Lower leg skin (tissue), 4 donors: ENCODE measurements around the gene TFEB. TPM values are rescaled to one million over a fixed set of nuclear protein-coding genes. Genes with fewer than 3 reads are reported as not detected.

ENCODE experiments used
- DNase-seq, 2 donors: peaks; one replicate each; pipeline ENCODE4 v3.0.0-alpha.2; 2019; ENCODE audit warnings: low spot score in 2 of 2
- H3K4me3 ChIP-seq: fragments of 200-600 bp; sonication (generic); 2 replicates; pipeline ENCODE4 v1.5.1; 2017; ENCODE audit warnings: mild to moderate bottlenecking, low read depth; ENCODE audit not compliant: poor library complexity, severe bottlenecking
- POLR2A ChIP-seq, 2 donors: fragments of 450-650 bp; IDR thresholded peaks; one replicate each; pipeline ENCODE4 v1.6.1; 2016 to 2017; ENCODE audit warnings: antibody characterized with exemption in 2 of 2, mild to moderate bottlenecking in 1 of 2, moderate library complexity in 1 of 2
- WGBS, 2 donors: methylation state at CpG; one replicate each; pipeline ENCODE4 v1.1.5; 2018; 5-methylcytosine and 5-hydroxymethylcytosine counted together
- intact Hi-C: fragments of 100-400 bp; cut with DNase I; formaldehyde crosslinking; loops from one replicate; pipeline ENCODE4 v1.15.0; 2023; ENCODE audit warnings: low total_unique reads
- total RNA-seq, 4 donors: library from RNA; depleted of rRNA; stranded (reverse); fragments of >200 nt; gene quantifications; one replicate each; pipeline ENCODE4 v1.1.0, GENCODE V29; 2016
- TF ChIP-seq, protein P1 (sequence below), 3 donors: fragments of 450-650 bp; IDR thresholded peaks; one replicate each; pipeline ENCODE4 v1.5.1; 2016; ENCODE audit warnings: antibody characterized with exemption in 3 of 3, mild to moderate bottlenecking in 3 of 3, moderate library complexity in 2 of 3

TFEB gene
- total RNA-seq, 4 donors from 2014 or later, result 20.2 to 38.3 (median 26.0) TPM

DNA sequence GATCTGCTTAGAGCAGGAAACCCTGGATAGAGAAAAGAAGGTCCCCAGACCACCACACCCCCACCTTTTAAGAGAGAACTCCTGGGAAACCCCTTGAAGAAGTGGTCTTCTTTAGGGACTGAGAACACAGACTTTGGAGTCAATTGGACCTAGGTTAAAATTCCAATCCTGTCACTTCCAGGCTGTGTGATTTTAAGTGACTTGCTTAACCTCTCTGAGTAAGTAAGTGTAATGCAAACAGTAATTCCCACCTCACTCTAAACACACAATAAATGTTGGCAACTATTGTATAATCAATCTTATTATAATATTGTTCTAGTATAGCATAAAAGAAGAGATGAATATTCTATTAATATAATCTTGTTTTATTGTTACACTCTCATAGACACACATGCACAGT lies 3.3 kb downstream of the TFEB start:
- no peak for TF ChIP-seq POLR2A (IDR thresholded peaks at IDR 0.05)
- TF ChIP-seq, protein P1, sequence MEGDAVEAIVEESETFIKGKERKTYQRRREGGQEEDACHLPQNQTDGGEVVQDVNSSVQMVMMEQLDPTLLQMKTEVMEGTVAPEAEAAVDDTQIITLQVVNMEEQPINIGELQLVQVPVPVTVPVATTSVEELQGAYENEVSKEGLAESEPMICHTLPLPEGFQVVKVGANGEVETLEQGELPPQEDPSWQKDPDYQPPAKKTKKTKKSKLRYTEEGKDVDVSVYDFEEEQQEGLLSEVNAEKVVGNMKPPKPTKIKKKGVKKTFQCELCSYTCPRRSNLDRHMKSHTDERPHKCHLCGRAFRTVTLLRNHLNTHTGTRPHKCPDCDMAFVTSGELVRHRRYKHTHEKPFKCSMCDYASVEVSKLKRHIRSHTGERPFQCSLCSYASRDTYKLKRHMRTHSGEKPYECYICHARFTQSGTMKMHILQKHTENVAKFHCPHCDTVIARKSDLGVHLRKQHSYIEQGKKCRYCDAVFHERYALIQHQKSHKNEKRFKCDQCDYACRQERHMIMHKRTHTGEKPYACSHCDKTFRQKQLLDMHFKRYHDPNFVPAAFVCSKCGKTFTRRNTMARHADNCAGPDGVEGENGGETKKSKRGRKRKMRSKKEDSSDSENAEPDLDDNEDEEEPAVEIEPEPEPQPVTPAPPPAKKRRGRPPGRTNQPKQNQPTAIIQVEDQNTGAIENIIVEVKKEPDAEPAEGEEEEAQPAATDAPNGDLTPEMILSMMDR (IDR thresholded peaks at IDR 0.05), result no peak
- no peak for DNase-seq
- intact Hi-C loops, result no loop called here
- H3K4me3 ChIP-seq, result no peak overlapping the region

DNA sequence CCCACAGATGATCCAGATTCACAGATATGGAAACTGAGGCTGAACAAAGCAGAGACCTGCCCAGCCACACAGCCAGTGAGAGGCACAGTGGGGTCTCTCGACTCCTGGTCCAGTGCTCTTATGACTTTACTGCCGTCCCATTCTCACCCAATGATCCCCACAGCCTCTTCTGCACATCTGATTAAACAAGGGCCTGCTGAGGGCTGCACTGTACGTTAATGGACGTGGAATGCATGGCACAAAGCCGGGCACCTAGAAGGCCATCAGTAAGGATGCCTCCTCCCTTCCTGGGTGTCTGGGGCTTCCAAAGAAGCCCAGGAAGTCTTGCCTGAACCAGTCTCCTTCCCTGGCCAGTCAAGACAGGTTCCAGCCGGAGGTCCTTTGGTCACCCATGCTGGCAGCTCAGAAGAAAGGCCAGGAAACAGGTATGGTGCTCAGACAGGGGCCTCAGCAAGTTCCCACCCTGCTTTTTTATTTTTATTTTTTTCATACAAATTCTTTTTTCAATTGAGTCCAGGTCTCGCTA lies 3.8 kb downstream of the TFEB start:
- intact Hi-C loops, result no loop called here
- 81 to 85% methylated on average over 7 of the region's 7 CpGs for WGBS, 2 donors
- H3K4me3 ChIP-seq, result no peak overlapping the region
- no peak for DNase-seq
- TF ChIP-seq POLR2A (IDR thresholded peaks at IDR 0.05), result no peak
- TF ChIP-seq, protein P1 (IDR thresholded peaks at IDR 0.05), result no peak

DNA sequence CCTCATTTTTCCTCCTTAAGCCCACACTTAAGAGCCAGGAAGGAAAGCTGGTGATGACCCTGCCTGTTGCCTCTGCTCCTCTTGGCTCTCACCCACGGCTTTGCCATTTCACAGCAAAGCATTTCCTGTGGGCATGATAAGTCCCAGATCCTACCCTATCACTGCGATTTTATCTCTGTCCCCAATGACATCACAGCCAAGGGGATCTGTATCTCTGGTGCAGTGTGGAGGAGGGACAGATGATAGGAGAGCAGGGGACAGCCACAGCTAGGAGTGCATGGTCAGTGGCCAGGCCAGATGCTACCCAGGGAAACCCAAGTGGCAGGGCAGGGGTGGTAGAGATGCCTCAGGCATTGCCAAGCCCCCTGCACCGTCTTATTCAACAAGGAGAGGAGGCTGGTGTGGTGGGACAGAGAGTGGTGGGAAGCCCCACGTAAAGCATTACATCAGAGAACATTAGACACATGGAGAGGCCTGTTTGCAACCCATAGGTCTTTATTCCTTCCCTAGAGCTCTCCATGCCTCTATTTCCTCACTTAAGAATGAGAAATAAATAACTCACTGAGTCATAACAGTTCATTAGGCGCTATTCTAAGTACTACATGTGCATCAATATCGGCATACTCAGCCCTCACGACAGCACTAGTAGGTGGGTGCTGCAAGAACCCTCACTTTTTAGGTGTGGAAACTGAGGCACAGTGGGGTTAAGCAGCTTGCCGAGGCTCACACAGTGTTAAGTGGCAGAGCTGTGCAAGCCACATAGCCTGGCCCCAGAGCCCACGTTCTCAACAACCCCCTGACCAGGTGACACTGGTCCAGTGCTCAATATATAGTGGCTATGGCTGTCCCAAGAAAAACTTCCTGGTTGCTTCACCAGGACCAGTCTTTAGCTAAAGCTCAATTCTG lies 4.6 kb downstream of the TFEB start:
- no peak for DNase-seq
- intact Hi-C loops, result no loop called here
- TF ChIP-seq, protein P1 (IDR thresholded peaks at IDR 0.05), result no peak
- TF ChIP-seq POLR2A (IDR thresholded peaks at IDR 0.05), result no peak
- 72% methylated on average over 9 of the region's 9 CpGs for WGBS, 2 donors
- H3K4me3 ChIP-seq, result no peak overlapping the region

- WGBS, 2 donors, result 93 to 95% methylated on average over 7 of the region's 7 CpGs
- no peak for DNase-seq
- TF ChIP-seq, protein P1 (IDR thresholded peaks at IDR 0.05), result no peak
- TF ChIP-seq POLR2A (IDR thresholded peaks at IDR 0.05), result no peak
- intact Hi-C loops, result no loop called here
- H3K4me3 ChIP-seq, result no peak overlapping the region
Measured at GRCh38 chr6:41729624-41730023, 5.8 kb downstream of the TFEB start.

DNA sequence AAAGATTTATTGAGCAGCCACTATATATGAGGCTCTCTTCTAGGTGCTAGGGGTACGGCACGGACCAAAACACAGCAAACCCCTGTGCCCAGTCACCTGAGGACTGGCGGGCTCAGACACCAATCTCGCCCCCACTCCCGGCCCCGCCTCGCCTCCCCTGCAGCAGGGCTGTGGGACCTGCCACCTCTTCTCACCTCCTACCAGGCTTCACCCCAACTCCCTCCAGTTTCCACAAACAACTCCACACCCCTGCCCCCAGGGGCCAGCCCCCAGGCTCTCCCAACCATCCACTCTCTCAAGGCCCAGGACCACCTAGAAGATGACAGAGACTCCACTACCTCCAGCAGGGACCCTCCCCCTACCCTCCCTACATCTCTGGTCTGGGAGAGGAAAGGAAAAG lies 6.5 kb downstream of the TFEB start:
- WGBS, 2 donors, result 86 to 91% methylated on average over 7 of the region's 7 CpGs
- H3K4me3 ChIP-seq, result no peak overlapping the region
- TF ChIP-seq POLR2A (IDR thresholded peaks at IDR 0.05), result no peak
- TF ChIP-seq, protein P1 (IDR thresholded peaks at IDR 0.05), result no peak
- DNase-seq, result no peak
- intact Hi-C loops, result no loop called here
